ENCODE data around the gene PSD4. TPM values are rescaled to one million over a fixed set of nuclear protein-coding genes. Genes with fewer than 3 reads are reported as not detected.

PSD4 gene
- total RNA-seq: 100 to 1,000 TPM; 300 to 503 TPM

GRCh38 chr2:113173542-113174375 is at the start of gene PSD4:
TSS of gene PSD4 (plus strand) at chr2:113173971. CDS start at chr2:113182457, 8,486 bp downstream.
- H3K4me3 Mint-ChIP-seq: peak within 1 kb of the TSS; percentile 89
- H3K27ac Mint-ChIP-seq: peak within 1 kb of the TSS; percentile 97
- ATAC-seq (replicated peaks): peak; percentile 84
- H3K9me3 Mint-ChIP-seq: peaks cover 4% of the 10 kb centered on the region
- peaks cover 57% of the 10 kb centered on the region for H3K4me1 Mint-ChIP-seq
- peaks cover 73% of the 10 kb centered on the region for H3K36me3 Mint-ChIP-seq (ENCODE audit: low read depth)
- no peaks in the 10 kb centered on the region for H3K27me3 Mint-ChIP-seq

GRCh38 chr2:113124181-113124961 is 49.4 kb upstream of the PSD4 start:
- no peaks in the 10 kb centered on the region for H3K27me3 Mint-ChIP-seq
- no peaks in the 10 kb centered on the region for H3K9me3 Mint-ChIP-seq
- peak; percentile 65 for ATAC-seq (replicated peaks)
- peak overlapping the region; percentile 28 for H3K27ac Mint-ChIP-seq
- no peaks in the 10 kb centered on the region for H3K36me3 Mint-ChIP-seq (ENCODE audit: low read depth)
- H3K4me1 Mint-ChIP-seq: peaks cover 29% of the 10 kb centered on the region
- H3K4me3 Mint-ChIP-seq: peak overlapping the region; percentile 39

GRCh38 chr2:113124984-113125855 is 48.6 kb upstream of the PSD4 start:
- Mint-ChIP-seq H3K4me3 (peak overlapping the region; percentile 39), H3K27ac (peak overlapping the region; percentile 26)
- ATAC-seq (replicated peaks): peak; percentile 60

GRCh38 chr2:113126845-113127645 is 46.7 kb upstream of the PSD4 start, which contains the start of gene IL1RN:
TSS of gene IL1RN (plus strand) at chr2:113127598. CDS start at chr2:113127625, 27 bp downstream.
- ATAC-seq (replicated peaks): no peak
- Mint-ChIP-seq H3K4me3 (no peak within 1 kb of the TSS), H3K36me3 (ENCODE audit: low read depth) (no peaks in the 10 kb centered on the region), H3K27ac (peak within 1 kb of the TSS; percentile 56), H3K9me3 (no peaks in the 10 kb centered on the region), H3K27me3 (no peaks in the 10 kb centered on the region), H3K4me1 (peaks cover 20% of the 10 kb centered on the region)

More at GRCh38 chr2:113124984-113125855, 48.6 kb upstream of the PSD4 start:
- H3K4me1 Mint-ChIP-seq: peaks cover 25% of the 10 kb centered on the region
- no peaks in the 10 kb centered on the region for H3K36me3 Mint-ChIP-seq (ENCODE audit: low read depth)
- H3K9me3 Mint-ChIP-seq: no peaks in the 10 kb centered on the region
- no peaks in the 10 kb centered on the region for H3K27me3 Mint-ChIP-seq

GRCh38 chr2:113127646-113128570 is 45.9 kb upstream of the PSD4 start:
- no peak for ATAC-seq (replicated peaks)
- Mint-ChIP-seq H3K27ac (peak overlapping the region; percentile 56), H3K36me3 (ENCODE audit: low read depth) (peaks cover 2% of the 10 kb centered on the region), H3K9me3 (no peaks in the 10 kb centered on the region), H3K4me3 (no peak overlapping the region), H3K4me1 (peaks cover 20% of the 10 kb centered on the region), H3K27me3 (no peaks in the 10 kb centered on the region)

GRCh38 chr2:113129519-113130078 is 44.2 kb upstream of the PSD4 start:
- H3K27ac Mint-ChIP-seq: no peak overlapping the region
- H3K9me3 Mint-ChIP-seq: no peaks in the 10 kb centered on the region
- H3K36me3 Mint-ChIP-seq (ENCODE audit: low read depth): peaks cover 9% of the 10 kb centered on the region
- no peak for ATAC-seq (replicated peaks)
- no peaks in the 10 kb centered on the region for H3K27me3 Mint-ChIP-seq
- H3K4me1 Mint-ChIP-seq: peaks cover 7% of the 10 kb centered on the region
- H3K4me3 Mint-ChIP-seq: no peak overlapping the region

GRCh38 chr2:113131352-113132185 is 42.2 kb upstream of the PSD4 start:
- Mint-ChIP-seq H3K27me3 (no peaks in the 10 kb centered on the region), H3K9me3 (no peaks in the 10 kb centered on the region), H3K4me3 (no peak overlapping the region), H3K36me3 (ENCODE audit: low read depth) (peaks cover 9% of the 10 kb centered on the region), H3K4me1 (no peaks in the 10 kb centered on the region), H3K27ac (no peak overlapping the region)
- ATAC-seq (replicated peaks): no peak

GRCh38 chr2:113132414-113133021 is 41.3 kb upstream of the PSD4 start:
- Mint-ChIP-seq H3K4me1 (peaks cover 5% of the 10 kb centered on the region), H3K36me3 (ENCODE audit: low read depth) (peaks cover 9% of the 10 kb centered on the region), H3K4me3 (no peak overlapping the region), H3K27me3 (no peaks in the 10 kb centered on the region), H3K9me3 (no peaks in the 10 kb centered on the region), H3K27ac (peak overlapping the region; percentile 54)
- ATAC-seq (replicated peaks): no peak

GRCh38 chr2:113133704-113134598 is 39.8 kb upstream of the PSD4 start:
- peaks cover 9% of the 10 kb centered on the region for H3K36me3 Mint-ChIP-seq (ENCODE audit: low read depth)
- H3K4me1 Mint-ChIP-seq: peaks cover 14% of the 10 kb centered on the region
- no peaks in the 10 kb centered on the region for H3K27me3 Mint-ChIP-seq
- H3K4me3 Mint-ChIP-seq: no peak overlapping the region
- peak; percentile 43 for ATAC-seq (replicated peaks)
- no peak overlapping the region for H3K27ac Mint-ChIP-seq
- no peaks in the 10 kb centered on the region for H3K9me3 Mint-ChIP-seq

- no peak for ATAC-seq (replicated peaks)
- H3K4me3 Mint-ChIP-seq: no peak overlapping the region
- H3K27me3 Mint-ChIP-seq: no peaks in the 10 kb centered on the region
- H3K36me3 Mint-ChIP-seq (ENCODE audit: low read depth): peaks cover 9% of the 10 kb centered on the region
- peaks cover 18% of the 10 kb centered on the region for H3K4me1 Mint-ChIP-seq
- no peak overlapping the region for H3K27ac Mint-ChIP-seq
- H3K9me3 Mint-ChIP-seq: no peaks in the 10 kb centered on the region
Observed at GRCh38 chr2:113134717-113135116, 39.1 kb upstream of the PSD4 start.

- peak; percentile 25 for ATAC-seq (replicated peaks)
- Mint-ChIP-seq H3K4me3 (no peak overlapping the region), H3K4me1 (peaks cover 18% of the 10 kb centered on the region)
Observed at GRCh38 chr2:113135317-113135716, 38.5 kb upstream of the PSD4 start.

More at GRCh38 chr2:113135317-113135716, 38.5 kb upstream of the PSD4 start:
- Mint-ChIP-seq H3K9me3 (no peaks in the 10 kb centered on the region), H3K27me3 (no peaks in the 10 kb centered on the region), H3K27ac (no peak overlapping the region), H3K36me3 (ENCODE audit: low read depth) (peaks cover 9% of the 10 kb centered on the region)

Data from activated T-helper 17 cell treated with anti-CD3 and anti-CD28 coated beads, Interleukin-2, amount 50 U/mL, for 72 hours (primary cell).